HepG2 (cell line): ENCODE measurements around the gene LZTS2. TPM values are rescaled to one million over a fixed set of nuclear protein-coding genes. Genes with fewer than 3 reads are reported as not detected.

Experiments
- CENPX ChIP-seq: sonication (generic); formaldehyde crosslinking; IDR thresholded peaks from 2 replicates; pipeline ENCODE4 v1.9.0; 2021; ENCODE audit warnings: mild to moderate bottlenecking, missing genetic modification reagents, moderate library complexity
- EHMT2 ChIP-seq: fragments of 200-600 bp; sonication (generic); IDR thresholded peaks from 2 replicates; pipeline ENCODE4 v1.7.0; 2017; ENCODE audit warnings: antibody characterized with exemption, low read depth, low read length, borderline replicate concordance
- KAT7 ChIP-seq: IDR thresholded peaks from 2 replicates; pipeline ENCODE4 v1.6.1; 2018; ENCODE audit warnings: borderline replicate concordance, missing compliant biosample characterization
- MIER2 ChIP-seq: IDR thresholded peaks from 2 replicates; pipeline ENCODE4 v1.6.1; 2016; ENCODE audit warnings: missing biosample characterization, missing genetic modification reagents
- MYC ChIP-seq: sonication (generic); formaldehyde crosslinking; IDR thresholded peaks from 2 replicates; pipeline ENCODE4 v1.9.0; 2021; ENCODE audit warnings: missing genetic modification reagents, borderline replicate concordance
- NR2F6 ChIP-seq, 2 experiments: IDR thresholded peaks; 2 replicates each; pipeline ENCODE4 v1.6.1; 2016; ENCODE audit warnings: antibody characterized with exemption in 1 of 2, mild to moderate bottlenecking in 1 of 2
- PHF5A ChIP-seq: IDR thresholded peaks from one replicate; pipeline ENCODE4 v1.6.1; 2018; ENCODE audit warnings: low read depth, missing genetic modification reagents; ENCODE audit not compliant: unreplicated experiment
- RARA ChIP-seq: IDR thresholded peaks from 2 replicates; pipeline ENCODE4 v1.6.1; 2016; ENCODE audit warnings: missing genetic modification reagents, missing compliant biosample characterization
- THAP11 ChIP-seq: IDR thresholded peaks from 2 replicates; pipeline ENCODE4 v1.6.1; 2016; ENCODE audit warnings: missing biosample characterization, missing genetic modification reagents
- XRCC5 ChIP-seq: fragments of 200-400 bp; formaldehyde crosslinking; optimal IDR thresholded peaks from 2 replicates; pipeline ENCODE3; 2017; ENCODE audit warnings: mild to moderate bottlenecking, low read length
- ZMYM2 ChIP-seq: sonication (generic); formaldehyde crosslinking; IDR thresholded peaks from 2 replicates; pipeline ENCODE4 v1.8.0; 2022; ENCODE audit warnings: mild to moderate bottlenecking, missing genetic modification reagents
- ZMYM3 ChIP-seq: sonication (generic); formaldehyde crosslinking; IDR thresholded peaks from 2 replicates; pipeline ENCODE4 v1.5.1; 2020; ENCODE audit warnings: mild to moderate bottlenecking, missing genetic modification reagents
- ZNF121 ChIP-seq: sonication (generic); formaldehyde crosslinking; IDR thresholded peaks from 2 replicates; pipeline ENCODE4 v1.5.0; 2020; ENCODE audit warnings: mild to moderate bottlenecking, missing genetic modification reagents
- ZNF383 ChIP-seq: sonication (generic); formaldehyde crosslinking; IDR thresholded peaks from 2 replicates; pipeline ENCODE4 v1.4.0; 2020; ENCODE audit warnings: missing genetic modification reagents, mild to moderate bottlenecking, borderline replicate concordance
- ZNF841 ChIP-seq: sonication (generic); formaldehyde crosslinking; IDR thresholded peaks from 2 replicates; pipeline ENCODE4 v1.8.1; 2023; ENCODE audit warnings: missing genetic modification reagents, borderline replicate concordance
- ZSCAN21 ChIP-seq: sonication (generic); formaldehyde crosslinking; IDR thresholded peaks from 2 replicates; pipeline ENCODE4 v1.8.0; 2022; ENCODE audit warnings: mild to moderate bottlenecking, missing genetic modification reagents, moderate library complexity, borderline replicate concordance
- ZSCAN30 ChIP-seq: sonication (generic); formaldehyde crosslinking; IDR thresholded peaks from 2 replicates; pipeline ENCODE4 v1.5.0; 2020; ENCODE audit warnings: mild to moderate bottlenecking, missing genetic modification reagents
- polyA plus RNA-seq, 8 experiments: library from polyadenylated mRNA; depleted of rRNA in 3 of 8; stranded (reverse) in 7 of 8; unstranded in 1 of 8; fragments of >200 nt; fragmentation: Illumina TruSeq in 4 of 8; extraction: Trizol in 4 of 8; gene quantifications; 2 replicates each; pipeline versions ENCODE4 v1.2.1 to v1.2.3, GENCODE V29; 2011 to 2016; ENCODE audit warnings: low read depth in 4 of 8, missing spikeins in 1 of 8, mixed read lengths in 1 of 8; ENCODE audit not compliant: insufficient read depth in 1 of 8
- total RNA-seq, 5 experiments: library from RNA; depleted of rRNA; stranded (reverse); fragments of >200 nt; fragmentation: Illumina TruSeq; extraction: Trizol; gene quantifications; 2 replicates each; pipeline ENCODE4 v1.2.3, GENCODE V29; 2016; ENCODE audit warnings: low read depth in 1 of 5
- TF ChIP-seq, protein P1 (sequence below): sonication (generic); formaldehyde crosslinking; IDR thresholded peaks from 2 replicates; pipeline ENCODE4 v1.4.0; 2020; ENCODE audit warnings: missing genetic modification reagents
- TF ChIP-seq, protein P2 (sequence below): sonication (generic); formaldehyde crosslinking; IDR thresholded peaks from 2 replicates; pipeline ENCODE4 v1.5.0; 2020; ENCODE audit warnings: missing genetic modification reagents
- TF ChIP-seq, protein P3 (sequence below): sonication (generic); formaldehyde crosslinking; IDR thresholded peaks from 2 replicates; pipeline ENCODE4 v1.5.1; 2020; ENCODE audit warnings: missing genetic modification reagents, mild to moderate bottlenecking, borderline replicate concordance
- TF ChIP-seq, protein P4 (sequence below): sonication (generic); formaldehyde crosslinking; conservative IDR thresholded peaks from 2 replicates; pipeline ENCODE4 v1.4.0; 2020; ENCODE audit warnings: mild to moderate bottlenecking, missing genetic modification reagents, moderate library complexity

Gene LZTS2
- total and polyA plus RNA-seq, 2 of the 13 experiments (the other 11 are each of a cell fraction or from before 2014, with no cell fraction given), result 43.6 to 65.6 TPM

DNA sequence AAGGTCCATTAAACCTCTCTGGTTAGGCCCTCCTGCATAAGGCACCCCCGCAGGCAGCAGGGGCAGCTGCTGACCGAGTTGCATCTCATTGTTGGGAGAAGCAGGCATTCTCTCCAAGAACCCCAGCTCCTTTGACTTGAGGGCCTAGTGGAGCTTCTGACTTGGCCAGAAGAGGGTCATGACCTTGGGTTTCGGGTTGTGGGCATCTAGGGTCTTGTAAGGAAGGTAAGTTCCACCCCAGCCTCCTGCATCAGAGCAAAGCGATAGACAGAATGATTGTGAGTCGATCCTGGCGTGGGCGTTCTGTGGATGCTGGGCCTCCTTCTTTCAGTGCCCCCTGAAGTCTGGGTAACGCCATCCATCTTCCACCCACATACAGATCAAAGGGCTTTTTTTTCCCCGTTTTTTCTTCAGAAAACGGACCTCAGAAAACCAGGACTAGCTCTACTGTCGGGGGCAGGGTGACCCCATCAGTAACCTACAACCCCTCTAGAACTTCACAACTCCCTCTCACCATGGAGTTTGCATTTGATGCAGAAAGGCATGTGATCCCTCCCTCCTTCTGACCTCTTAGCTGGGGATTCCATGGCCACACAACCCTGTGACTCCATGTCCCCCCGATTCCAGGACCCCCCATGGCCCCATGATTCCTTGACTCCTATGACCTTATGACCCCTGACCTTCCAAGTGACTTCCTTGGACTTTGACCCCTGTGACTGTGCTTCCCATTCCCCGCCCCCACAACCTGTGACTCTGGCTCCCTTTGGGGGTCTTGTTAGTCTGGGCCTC, 27.3 kb upstream of the LZTS2 start (continued):
- no peak for TF ChIP-seq CENPX (CRISPR knock-in tag)
- no peak for TF ChIP-seq XRCC5
- TF ChIP-seq ZNF121 (CRISPR knock-in tag), result no peak
- TF ChIP-seq MIER2 (CRISPR knock-in tag), result no peak
- TF ChIP-seq ZNF841 (CRISPR knock-in tag), result no peak
- 0 out of 2 replicates have a peak, but pooled peaks have one; percentile 53 for TF ChIP-seq ZNF383 (CRISPR knock-in tag)
- TF ChIP-seq ZSCAN30 (CRISPR knock-in tag), result no peak
- TF ChIP-seq, protein P1, sequence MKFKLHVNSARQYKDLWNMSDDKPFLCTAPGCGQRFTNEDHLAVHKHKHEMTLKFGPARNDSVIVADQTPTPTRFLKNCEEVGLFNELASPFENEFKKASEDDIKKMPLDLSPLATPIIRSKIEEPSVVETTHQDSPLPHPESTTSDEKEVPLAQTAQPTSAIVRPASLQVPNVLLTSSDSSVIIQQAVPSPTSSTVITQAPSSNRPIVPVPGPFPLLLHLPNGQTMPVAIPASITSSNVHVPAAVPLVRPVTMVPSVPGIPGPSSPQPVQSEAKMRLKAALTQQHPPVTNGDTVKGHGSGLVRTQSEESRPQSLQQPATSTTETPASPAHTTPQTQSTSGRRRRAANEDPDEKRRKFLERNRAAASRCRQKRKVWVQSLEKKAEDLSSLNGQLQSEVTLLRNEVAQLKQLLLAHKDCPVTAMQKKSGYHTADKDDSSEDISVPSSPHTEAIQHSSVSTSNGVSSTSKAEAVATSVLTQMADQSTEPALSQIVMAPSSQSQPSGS (CRISPR knock-in tag), result no peak
- peak; percentile 34; the same call in 1 of the 2 replicates for TF ChIP-seq RARA (CRISPR knock-in tag)
- TF ChIP-seq ZSCAN21 (CRISPR knock-in tag), result no peak
- TF ChIP-seq, protein P2, sequence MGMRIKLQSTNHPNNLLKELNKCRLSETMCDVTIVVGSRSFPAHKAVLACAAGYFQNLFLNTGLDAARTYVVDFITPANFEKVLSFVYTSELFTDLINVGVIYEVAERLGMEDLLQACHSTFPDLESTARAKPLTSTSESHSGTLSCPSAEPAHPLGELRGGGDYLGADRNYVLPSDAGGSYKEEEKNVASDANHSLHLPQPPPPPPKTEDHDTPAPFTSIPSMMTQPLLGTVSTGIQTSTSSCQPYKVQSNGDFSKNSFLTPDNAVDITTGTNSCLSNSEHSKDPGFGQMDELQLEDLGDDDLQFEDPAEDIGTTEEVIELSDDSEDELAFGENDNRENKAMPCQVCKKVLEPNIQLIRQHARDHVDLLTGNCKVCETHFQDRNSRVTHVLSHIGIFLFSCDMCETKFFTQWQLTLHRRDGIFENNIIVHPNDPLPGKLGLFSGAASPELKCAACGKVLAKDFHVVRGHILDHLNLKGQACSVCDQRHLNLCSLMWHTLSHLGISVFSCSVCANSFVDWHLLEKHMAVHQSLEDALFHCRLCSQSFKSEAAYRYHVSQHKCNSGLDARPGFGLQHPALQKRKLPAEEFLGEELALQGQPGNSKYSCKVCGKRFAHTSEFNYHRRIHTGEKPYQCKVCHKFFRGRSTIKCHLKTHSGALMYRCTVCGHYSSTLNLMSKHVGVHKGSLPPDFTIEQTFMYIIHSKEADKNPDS (CRISPR knock-in tag), result no peak
- no peak for TF ChIP-seq ZMYM2
- TF ChIP-seq THAP11 (CRISPR knock-in tag), result no peak
- peak; percentile 83 for TF ChIP-seq NR2F6 (IDR thresholded peaks at IDR 0.05)
- peak; percentile 77 for TF ChIP-seq NR2F6 (CRISPR knock-in tag; IDR thresholded peaks at IDR 0.05)
- TF ChIP-seq ZMYM3 (CRISPR knock-in tag), result no peak
- no peak for TF ChIP-seq EHMT2
- TF ChIP-seq KAT7, result 0 out of 2 replicates have a peak, but pooled peaks have one; percentile 28
- TF ChIP-seq MYC, result no peak
- TF ChIP-seq PHF5A (CRISPR knock-in tag), result no peak
- TF ChIP-seq, protein P3, sequence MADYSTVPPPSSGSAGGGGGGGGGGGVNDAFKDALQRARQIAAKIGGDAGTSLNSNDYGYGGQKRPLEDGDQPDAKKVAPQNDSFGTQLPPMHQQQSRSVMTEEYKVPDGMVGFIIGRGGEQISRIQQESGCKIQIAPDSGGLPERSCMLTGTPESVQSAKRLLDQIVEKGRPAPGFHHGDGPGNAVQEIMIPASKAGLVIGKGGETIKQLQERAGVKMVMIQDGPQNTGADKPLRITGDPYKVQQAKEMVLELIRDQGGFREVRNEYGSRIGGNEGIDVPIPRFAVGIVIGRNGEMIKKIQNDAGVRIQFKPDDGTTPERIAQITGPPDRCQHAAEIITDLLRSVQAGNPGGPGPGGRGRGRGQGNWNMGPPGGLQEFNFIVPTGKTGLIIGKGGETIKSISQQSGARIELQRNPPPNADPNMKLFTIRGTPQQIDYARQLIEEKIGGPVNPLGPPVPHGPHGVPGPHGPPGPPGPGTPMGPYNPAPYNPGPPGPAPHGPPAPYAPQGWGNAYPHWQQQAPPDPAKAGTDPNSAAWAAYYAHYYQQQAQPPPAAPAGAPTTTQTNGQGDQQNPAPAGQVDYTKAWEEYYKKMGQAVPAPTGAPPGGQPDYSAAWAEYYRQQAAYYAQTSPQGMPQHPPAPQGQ, result no peak
- TF ChIP-seq, protein P4, sequence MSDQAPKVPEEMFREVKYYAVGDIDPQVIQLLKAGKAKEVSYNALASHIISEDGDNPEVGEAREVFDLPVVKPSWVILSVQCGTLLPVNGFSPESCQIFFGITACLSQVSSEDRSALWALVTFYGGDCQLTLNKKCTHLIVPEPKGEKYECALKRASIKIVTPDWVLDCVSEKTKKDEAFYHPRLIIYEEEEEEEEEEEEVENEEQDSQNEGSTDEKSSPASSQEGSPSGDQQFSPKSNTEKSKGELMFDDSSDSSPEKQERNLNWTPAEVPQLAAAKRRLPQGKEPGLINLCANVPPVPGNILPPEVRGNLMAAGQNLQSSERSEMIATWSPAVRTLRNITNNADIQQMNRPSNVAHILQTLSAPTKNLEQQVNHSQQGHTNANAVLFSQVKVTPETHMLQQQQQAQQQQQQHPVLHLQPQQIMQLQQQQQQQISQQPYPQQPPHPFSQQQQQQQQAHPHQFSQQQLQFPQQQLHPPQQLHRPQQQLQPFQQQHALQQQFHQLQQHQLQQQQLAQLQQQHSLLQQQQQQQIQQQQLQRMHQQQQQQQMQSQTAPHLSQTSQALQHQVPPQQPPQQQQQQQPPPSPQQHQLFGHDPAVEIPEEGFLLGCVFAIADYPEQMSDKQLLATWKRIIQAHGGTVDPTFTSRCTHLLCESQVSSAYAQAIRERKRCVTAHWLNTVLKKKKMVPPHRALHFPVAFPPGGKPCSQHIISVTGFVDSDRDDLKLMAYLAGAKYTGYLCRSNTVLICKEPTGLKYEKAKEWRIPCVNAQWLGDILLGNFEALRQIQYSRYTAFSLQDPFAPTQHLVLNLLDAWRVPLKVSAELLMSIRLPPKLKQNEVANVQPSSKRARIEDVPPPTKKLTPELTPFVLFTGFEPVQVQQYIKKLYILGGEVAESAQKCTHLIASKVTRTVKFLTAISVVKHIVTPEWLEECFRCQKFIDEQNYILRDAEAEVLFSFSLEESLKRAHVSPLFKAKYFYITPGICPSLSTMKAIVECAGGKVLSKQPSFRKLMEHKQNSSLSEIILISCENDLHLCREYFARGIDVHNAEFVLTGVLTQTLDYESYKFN (CRISPR knock-in tag), result no peak
